Panc1 (cell line): ENCODE results near the gene GIMAP2.

ENCODE experiments used
- POLR2AphosphoS5 ChIP-seq: IDR thresholded peaks from 2 replicates; pipeline ENCODE4 v1.6.1; 2012; ENCODE audit warnings: mild to moderate bottlenecking, low read depth, low read length, moderate library complexity
- SIN3A ChIP-seq: IDR thresholded peaks from 2 replicates; pipeline ENCODE4 v1.6.1; 2012; ENCODE audit warnings: low read depth, mild to moderate bottlenecking, low read length, moderate library complexity, borderline replicate concordance; ENCODE audit not compliant: insufficient read depth
- TCF7L2 ChIP-seq: IDR thresholded peaks from 2 replicates; pipeline ENCODE4 v1.6.1; 2011; ENCODE audit warnings: mild to moderate bottlenecking, low read depth, low read length, inconsistent platforms
- TF ChIP-seq, protein P1 (sequence below): fragments of 450-650 bp; IDR thresholded peaks from 2 replicates; pipeline ENCODE4 v1.5.1; 2017; ENCODE audit warnings: mild to moderate bottlenecking
- TF ChIP-seq, protein P2 (sequence below), 2 experiments: IDR thresholded peaks; 2 replicates each; pipeline ENCODE4 v1.6.1; 2011 to 2012; ENCODE audit warnings: low read depth in 2 of 2, control low read depth in 1 of 2, low read length in 1 of 2, mild to moderate bottlenecking in 1 of 2, moderate library complexity in 1 of 2; ENCODE audit not compliant: insufficient read depth in 1 of 2

DNA sequence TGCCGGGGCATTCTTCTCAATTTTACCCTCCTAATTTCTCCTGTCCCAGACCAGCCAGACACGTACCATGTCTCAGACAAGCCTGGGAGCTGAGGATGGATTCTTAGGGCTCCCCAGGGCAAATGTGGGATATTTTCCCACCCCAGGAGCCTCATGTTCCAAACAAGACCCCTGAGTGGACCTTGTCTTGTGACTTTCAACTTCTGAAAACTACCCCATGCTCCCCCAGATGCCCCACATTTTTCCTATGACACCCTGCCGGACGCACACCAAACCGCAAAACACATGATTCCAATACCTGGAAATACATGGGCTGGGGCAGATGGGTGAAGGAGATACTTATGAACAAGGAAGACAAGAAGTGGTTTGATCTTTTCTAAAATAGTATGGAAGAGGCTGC is 52.6 kb downstream of the GIMAP2 start:
- TF ChIP-seq POLR2AphosphoS5 (no peak), TCF7L2 (no peak), SIN3A (no peak)
- TF ChIP-seq, protein P1, sequence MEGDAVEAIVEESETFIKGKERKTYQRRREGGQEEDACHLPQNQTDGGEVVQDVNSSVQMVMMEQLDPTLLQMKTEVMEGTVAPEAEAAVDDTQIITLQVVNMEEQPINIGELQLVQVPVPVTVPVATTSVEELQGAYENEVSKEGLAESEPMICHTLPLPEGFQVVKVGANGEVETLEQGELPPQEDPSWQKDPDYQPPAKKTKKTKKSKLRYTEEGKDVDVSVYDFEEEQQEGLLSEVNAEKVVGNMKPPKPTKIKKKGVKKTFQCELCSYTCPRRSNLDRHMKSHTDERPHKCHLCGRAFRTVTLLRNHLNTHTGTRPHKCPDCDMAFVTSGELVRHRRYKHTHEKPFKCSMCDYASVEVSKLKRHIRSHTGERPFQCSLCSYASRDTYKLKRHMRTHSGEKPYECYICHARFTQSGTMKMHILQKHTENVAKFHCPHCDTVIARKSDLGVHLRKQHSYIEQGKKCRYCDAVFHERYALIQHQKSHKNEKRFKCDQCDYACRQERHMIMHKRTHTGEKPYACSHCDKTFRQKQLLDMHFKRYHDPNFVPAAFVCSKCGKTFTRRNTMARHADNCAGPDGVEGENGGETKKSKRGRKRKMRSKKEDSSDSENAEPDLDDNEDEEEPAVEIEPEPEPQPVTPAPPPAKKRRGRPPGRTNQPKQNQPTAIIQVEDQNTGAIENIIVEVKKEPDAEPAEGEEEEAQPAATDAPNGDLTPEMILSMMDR: no peak
- TF ChIP-seq, protein P2, sequence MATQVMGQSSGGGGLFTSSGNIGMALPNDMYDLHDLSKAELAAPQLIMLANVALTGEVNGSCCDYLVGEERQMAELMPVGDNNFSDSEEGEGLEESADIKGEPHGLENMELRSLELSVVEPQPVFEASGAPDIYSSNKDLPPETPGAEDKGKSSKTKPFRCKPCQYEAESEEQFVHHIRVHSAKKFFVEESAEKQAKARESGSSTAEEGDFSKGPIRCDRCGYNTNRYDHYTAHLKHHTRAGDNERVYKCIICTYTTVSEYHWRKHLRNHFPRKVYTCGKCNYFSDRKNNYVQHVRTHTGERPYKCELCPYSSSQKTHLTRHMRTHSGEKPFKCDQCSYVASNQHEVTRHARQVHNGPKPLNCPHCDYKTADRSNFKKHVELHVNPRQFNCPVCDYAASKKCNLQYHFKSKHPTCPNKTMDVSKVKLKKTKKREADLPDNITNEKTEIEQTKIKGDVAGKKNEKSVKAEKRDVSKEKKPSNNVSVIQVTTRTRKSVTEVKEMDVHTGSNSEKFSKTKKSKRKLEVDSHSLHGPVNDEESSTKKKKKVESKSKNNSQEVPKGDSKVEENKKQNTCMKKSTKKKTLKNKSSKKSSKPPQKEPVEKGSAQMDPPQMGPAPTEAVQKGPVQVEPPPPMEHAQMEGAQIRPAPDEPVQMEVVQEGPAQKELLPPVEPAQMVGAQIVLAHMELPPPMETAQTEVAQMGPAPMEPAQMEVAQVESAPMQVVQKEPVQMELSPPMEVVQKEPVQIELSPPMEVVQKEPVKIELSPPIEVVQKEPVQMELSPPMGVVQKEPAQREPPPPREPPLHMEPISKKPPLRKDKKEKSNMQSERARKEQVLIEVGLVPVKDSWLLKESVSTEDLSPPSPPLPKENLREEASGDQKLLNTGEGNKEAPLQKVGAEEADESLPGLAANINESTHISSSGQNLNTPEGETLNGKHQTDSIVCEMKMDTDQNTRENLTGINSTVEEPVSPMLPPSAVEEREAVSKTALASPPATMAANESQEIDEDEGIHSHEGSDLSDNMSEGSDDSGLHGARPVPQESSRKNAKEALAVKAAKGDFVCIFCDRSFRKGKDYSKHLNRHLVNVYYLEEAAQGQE (IDR thresholded peaks at IDR 0.05; ENCODE audit: insufficient read depth in 1 of 2, low read depth in 2 of 2, low read length in 1 of 2): no peak
